Activated naive CD4-positive, alpha-beta T cell treated with anti-CD3 and anti-CD28 coated beads, Interleukin-2, amount 50 U/mL, for 24 hours (primary cell): ENCODE measurements around the gene NSMCE4A.
"Not testable (repeated sequence)": the region's sequence is repeated elsewhere in the genome, so short reads cannot be mapped to it uniquely, and the experiment has no call there.

Experiments used
- H3K27ac Mint-ChIP-seq: one replicate; pipeline ENCODE4 v1.8.0; 2021; ENCODE audit warnings: mild to moderate bottlenecking, mixed read lengths
- H3K27me3 Mint-ChIP-seq: one replicate; pipeline ENCODE4 v1.8.0; 2021; ENCODE audit warnings: mixed read lengths
- H3K36me3 Mint-ChIP-seq: one replicate; pipeline ENCODE4 v1.8.0; 2021; ENCODE audit warnings: mixed read lengths
- H3K4me1 Mint-ChIP-seq: one replicate; pipeline ENCODE4 v1.8.0; 2021; ENCODE audit warnings: mixed read lengths
- H3K4me3 Mint-ChIP-seq: one replicate; pipeline ENCODE4 v1.8.0; 2021; ENCODE audit warnings: mild to moderate bottlenecking, mixed read lengths
- H3K9me3 Mint-ChIP-seq: one replicate; pipeline ENCODE4 v1.8.0; 2021; ENCODE audit warnings: mixed read lengths

Gene NSMCE4A

DNA sequence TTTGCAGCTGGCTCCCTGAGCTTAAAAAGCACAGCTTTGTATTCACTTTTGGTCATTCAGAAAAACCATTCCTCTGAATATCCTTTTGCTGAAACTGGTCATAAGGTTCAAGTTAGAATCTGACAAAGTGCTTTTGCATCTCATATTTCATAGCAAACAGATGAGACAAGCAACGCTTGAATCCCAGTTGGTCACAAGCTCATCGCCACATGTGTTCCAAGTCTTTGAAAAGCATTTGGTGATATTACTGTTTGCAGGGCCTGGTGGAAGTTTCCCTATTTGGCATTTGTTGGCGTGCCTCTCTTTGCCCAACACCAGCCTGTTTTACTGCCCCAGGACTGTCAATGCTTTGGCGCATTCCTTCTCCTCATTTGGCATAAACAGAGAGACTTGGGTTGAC is 24.3 kb upstream of the NSMCE4A start:
- peaks cover 18% of the 10 kb centered on the region for H3K9me3 Mint-ChIP-seq
- no peak overlapping the region for H3K27ac Mint-ChIP-seq
- H3K27me3 Mint-ChIP-seq = peaks cover 7% of the 10 kb centered on the region
- H3K36me3 Mint-ChIP-seq = peaks cover 6% of the 10 kb centered on the region
- H3K4me1 Mint-ChIP-seq = no peaks in the 10 kb centered on the region
- no peak overlapping the region for H3K4me3 Mint-ChIP-seq

DNA sequence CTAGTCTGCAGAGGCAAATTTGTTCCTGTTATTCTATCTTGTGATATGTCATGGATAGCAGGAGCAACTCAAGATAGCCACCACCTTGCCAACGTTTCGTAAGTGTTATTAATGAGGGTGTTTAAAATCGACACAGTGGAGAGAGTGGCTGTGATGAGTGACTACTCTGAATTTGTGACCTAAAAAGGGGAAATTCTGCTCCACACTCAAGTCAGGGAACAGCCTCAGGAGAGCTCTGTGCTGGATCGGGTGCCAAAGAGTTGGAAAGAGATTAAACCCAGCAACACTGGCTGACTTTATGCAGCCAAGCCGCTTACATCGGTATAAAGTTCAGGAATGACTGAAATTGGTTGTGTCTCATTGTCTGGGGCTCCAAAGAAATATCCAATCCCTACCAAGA is 23.4 kb upstream of the NSMCE4A start:
- Mint-ChIP-seq H3K9me3 (peaks cover 17% of the 10 kb centered on the region), H3K36me3 (peaks cover 6% of the 10 kb centered on the region), H3K4me1 (no peaks in the 10 kb centered on the region), H3K27me3 (peaks cover 7% of the 10 kb centered on the region), H3K4me3 (no peak overlapping the region), H3K27ac (no peak overlapping the region)

DNA sequence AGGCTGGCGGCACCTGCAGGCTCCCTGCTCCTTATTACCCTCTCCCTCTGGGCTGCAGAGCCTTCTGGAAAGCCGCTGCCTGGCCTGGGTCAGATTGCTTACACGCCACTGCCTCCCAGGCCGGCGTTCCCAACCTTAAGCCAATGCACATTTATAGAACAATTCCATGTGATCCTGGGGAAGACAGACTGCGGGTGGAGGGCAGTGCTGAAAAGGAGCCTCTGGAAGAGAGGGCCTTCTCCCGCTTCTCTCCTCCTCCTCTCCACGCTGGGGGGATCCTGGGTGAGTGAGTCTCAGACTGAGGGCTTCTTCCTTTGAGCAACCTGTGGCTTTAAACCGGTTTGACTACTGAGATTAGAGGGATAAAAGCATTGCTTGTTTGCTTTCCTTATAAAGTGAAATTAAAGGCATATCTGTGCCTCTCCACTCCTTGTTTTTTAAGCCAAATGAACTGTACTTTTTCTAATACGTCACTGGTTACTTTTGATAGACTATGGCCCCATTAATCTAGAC is 19.5 kb upstream of the NSMCE4A start:
- Mint-ChIP-seq H3K27ac (no peak overlapping the region), H3K4me1 (no peaks in the 10 kb centered on the region), H3K36me3 (no peaks in the 10 kb centered on the region), H3K4me3 (no peak overlapping the region), H3K9me3 (peaks cover under 1% of the 10 kb centered on the region), H3K27me3 (peaks cover 9% of the 10 kb centered on the region)

DNA sequence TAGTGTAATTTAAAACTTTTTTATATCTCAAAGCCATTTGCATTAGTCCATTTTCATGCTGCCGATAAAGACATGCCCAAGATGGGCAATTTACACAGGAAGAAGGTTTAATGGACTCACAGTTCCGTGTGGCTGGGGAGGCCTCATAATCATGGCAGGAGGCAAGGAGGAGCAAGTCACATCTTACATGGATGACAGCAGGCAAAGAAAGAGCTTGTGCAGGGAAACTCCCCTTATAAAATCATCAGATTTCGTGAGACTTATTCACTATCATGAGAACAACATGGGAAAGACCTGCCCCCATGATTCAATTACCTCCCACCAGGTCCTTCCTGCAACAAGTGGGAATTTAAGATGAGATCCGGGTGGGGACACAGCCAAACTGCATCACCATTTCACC is 16.7 kb upstream of the NSMCE4A start:
- H3K9me3 Mint-ChIP-seq, H3K36me3 Mint-ChIP-seq, H3K4me3 Mint-ChIP-seq, H3K27ac Mint-ChIP-seq, H3K4me1 Mint-ChIP-seq: not testable (repeated sequence)
- H3K27me3 Mint-ChIP-seq = peaks cover 14% of the 10 kb centered on the region

DNA sequence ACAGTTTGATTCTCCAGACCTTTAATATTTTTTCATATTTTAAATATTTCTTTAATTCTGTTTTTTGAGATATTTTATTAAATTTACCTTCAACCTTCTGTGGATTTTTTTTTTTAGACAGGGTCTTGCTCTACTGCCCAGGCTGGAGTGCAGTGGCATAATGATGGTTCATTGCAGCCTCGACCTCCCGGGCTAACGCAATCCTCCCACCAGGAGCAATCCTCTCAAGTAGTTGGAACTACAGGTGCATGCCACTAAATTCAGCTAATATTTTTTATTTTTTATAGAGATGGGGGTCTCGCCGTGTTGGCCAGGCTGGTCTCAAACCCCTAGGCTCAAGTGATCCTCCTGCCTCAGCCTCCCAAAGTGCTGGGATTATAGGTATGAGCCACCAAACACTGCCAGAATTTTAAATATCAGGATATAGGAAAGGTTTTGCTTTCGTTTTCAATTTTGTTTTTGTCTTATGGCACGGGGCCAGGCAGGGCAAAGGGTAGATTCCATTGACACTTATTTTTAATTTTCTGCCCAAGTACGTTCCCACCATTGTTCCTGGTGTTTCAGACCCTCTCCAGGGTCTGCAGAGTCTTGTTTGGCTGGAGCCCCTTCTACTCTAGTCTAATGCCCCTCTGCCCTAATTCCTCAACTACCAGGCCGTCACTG is 15.1 kb upstream of the NSMCE4A start:
- Mint-ChIP-seq H3K9me3 (peaks cover 8% of the 10 kb centered on the region), H3K4me3 (no peak overlapping the region), H3K36me3 (peaks cover 4% of the 10 kb centered on the region), H3K27ac (no peak overlapping the region), H3K4me1 (no peaks in the 10 kb centered on the region), H3K27me3 (peaks cover 11% of the 10 kb centered on the region)

DNA sequence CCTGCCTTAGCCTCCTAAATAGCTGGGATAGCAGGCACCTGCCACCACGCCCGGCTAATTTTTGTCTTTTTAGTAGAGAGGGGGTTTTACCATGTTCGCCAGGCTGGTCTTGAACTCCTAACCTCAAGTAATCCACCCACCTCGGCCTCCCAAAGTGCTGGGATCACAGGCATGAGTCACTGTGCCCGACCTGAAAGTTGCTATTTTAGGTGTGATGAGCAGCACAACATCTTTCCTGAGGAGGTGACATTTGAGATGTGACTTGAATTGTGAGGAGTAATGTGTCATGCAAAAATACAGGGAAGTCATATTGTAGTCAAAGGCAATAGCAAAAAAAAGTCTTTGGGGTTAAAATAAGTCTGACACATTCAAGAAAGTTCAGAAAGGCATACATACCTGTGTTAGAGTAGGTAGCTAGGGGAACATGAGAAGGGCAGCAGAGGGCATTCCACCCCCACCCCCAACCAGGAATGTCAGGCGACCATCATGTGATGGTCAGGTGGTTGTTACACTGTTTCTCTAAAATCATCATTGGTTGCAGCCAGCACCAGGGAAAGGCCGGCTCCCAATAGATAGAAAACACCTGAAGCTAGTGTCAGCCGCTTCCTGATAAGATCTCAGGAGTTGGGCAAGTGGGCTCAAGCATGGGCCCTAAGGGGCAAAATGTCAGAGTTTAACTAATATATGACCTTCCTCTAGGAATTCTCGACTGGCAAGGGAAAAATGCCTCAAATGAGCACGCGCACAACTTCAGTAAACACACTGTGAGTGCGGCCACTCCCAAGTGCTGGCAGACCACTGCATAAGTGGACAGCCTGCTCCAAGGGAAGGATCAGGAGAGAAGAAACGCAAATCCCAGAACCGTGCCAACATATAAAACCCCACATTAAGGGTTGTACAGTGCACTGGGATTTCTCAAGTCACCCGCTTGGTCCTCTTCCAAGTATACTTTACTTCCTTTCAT is 13.6 kb upstream of the NSMCE4A start, which contains the start of gene TACC2:
Gene TACC2 (plus strand): TSS at position 803 of the 964 bp plus-strand sequence. CDS start 32,819 bp downstream, outside the sequence.
- Mint-ChIP-seq H3K27ac (no peak within 1 kb of the TSS), H3K9me3 (peaks cover 8% of the 10 kb centered on the region), H3K4me3 (no peak within 1 kb of the TSS), H3K4me1 (no peaks in the 10 kb centered on the region), H3K36me3 (peaks cover 9% of the 10 kb centered on the region), H3K27me3 (peaks cover 15% of the 10 kb centered on the region)

DNA sequence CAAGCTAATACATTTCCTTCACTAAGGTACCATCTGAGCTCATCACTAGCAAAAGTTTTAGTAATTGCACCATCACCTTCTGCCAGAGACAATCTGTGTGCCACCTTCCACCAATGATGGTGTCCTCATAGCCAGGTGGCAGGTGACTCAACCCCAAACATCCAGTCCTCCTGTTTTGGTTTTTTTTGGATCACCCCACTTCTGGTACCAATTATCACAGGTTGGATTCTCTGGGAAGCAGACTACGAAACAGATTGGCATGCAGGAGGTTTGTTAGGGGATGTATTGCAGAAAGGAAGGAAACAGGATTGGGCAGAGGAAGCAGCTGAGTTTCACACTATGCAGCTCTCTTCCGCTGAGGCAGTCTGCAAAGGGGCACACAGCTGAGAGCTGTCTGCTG is 9.4 kb upstream of the NSMCE4A start:
- no peaks in the 10 kb centered on the region for H3K4me1 Mint-ChIP-seq
- no peak overlapping the region for H3K4me3 Mint-ChIP-seq
- H3K27me3 Mint-ChIP-seq = peaks cover 13% of the 10 kb centered on the region
- H3K36me3 Mint-ChIP-seq = peaks cover 10% of the 10 kb centered on the region
- H3K9me3 Mint-ChIP-seq = peaks cover 8% of the 10 kb centered on the region
- H3K27ac Mint-ChIP-seq = no peak overlapping the region

DNA sequence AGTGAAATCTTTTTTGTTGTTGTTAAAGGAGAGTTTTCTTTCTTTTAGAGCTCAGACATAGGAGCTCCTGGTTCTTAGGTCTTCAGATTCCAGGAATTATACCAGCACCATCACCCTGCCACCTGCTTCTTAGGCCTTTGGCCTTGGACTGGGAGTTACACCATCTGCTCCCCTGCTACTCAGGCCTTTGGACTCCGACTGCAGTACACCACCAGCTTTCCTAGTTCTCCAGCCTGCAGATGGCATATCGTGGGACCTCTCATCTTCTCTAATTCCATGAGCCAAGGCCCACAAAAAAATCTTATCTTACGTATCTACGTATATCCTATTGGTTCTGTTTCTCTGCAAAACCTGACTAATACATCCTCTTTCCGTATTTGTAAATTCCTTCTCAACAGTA is 8.8 kb upstream of the NSMCE4A start:
- Mint-ChIP-seq H3K27me3 (peaks cover 12% of the 10 kb centered on the region), H3K9me3 (peaks cover 8% of the 10 kb centered on the region), H3K4me3 (no peak overlapping the region), H3K4me1 (no peaks in the 10 kb centered on the region), H3K27ac (no peak overlapping the region), H3K36me3 (peaks cover 10% of the 10 kb centered on the region)

DNA sequence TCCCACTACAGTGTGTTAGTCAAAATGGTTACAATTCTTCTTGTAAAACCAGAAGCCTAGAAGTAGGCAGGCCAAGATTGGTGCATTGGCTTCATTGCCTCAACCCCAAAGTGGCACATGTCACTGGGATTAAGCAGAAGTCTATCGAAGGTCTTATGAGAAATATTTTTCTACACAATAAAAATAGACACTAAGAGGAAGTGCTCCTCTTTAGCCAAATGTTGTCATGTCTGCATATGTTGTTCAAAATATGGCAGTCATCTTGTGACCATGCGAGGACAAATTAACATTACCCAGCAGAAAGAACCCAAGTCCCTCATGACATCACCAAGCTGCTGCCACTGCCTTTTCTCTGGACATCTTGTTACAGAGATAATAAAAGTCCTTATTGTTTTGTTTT is 6.3 kb upstream of the NSMCE4A start:
- Mint-ChIP-seq H3K36me3 (peaks cover 7% of the 10 kb centered on the region), H3K9me3 (peaks cover 1% of the 10 kb centered on the region), H3K4me1 (no peaks in the 10 kb centered on the region), H3K27ac (no peak overlapping the region), H3K27me3 (peaks cover 4% of the 10 kb centered on the region), H3K4me3 (no peak overlapping the region)

DNA sequence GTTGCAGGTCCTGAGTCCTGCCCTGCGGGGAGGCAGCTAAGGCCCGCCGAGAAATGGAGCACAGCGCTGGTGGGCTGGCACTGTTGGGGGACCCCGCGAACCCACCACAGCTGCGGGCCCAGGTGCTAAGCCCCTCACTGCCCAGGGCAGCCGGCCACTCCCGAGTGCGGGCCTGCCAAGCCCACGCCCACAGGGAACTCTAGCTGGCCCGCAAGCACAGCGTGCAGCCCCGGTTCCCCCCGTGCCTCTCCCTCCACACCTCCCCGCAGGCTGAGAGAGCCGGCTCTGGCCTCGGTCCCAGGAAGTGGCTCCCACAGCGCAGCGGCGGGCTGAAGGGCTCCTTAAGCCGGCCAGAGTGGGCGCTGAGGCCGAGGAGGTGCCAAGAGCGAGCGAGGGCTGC is 3.5 kb upstream of the NSMCE4A start:
- Mint-ChIP-seq H3K27me3 (no peaks in the 10 kb centered on the region), H3K36me3 (peaks cover 1% of the 10 kb centered on the region), H3K4me1 (peaks cover 6% of the 10 kb centered on the region), H3K27ac (no peak overlapping the region), H3K9me3 (no peaks in the 10 kb centered on the region), H3K4me3 (no peak overlapping the region)

DNA sequence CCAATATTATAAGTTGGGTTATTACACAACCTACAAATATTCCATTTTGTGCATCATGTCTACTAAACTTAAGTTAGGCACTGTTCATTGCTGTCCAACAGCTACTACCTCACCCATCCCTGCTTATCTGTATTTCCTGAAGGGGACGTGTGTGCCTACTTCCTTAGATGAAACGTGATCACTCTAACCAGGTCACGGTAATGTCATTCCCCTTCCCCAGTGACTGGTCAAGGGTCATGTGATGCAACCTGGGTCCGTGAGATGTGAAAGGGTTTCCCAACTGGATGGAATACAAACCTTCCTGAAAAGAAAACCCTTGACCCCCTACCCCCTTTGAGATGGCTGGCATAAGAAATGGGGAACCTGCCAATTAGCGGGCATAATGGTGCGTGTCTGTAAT is 1.6 kb upstream of the NSMCE4A start:
- Mint-ChIP-seq H3K27me3 (no peaks in the 10 kb centered on the region), H3K36me3 (peaks cover 6% of the 10 kb centered on the region), H3K4me3 (no peak overlapping the region), H3K4me1 (peaks cover 21% of the 10 kb centered on the region), H3K27ac (no peak overlapping the region), H3K9me3 (no peaks in the 10 kb centered on the region)

DNA sequence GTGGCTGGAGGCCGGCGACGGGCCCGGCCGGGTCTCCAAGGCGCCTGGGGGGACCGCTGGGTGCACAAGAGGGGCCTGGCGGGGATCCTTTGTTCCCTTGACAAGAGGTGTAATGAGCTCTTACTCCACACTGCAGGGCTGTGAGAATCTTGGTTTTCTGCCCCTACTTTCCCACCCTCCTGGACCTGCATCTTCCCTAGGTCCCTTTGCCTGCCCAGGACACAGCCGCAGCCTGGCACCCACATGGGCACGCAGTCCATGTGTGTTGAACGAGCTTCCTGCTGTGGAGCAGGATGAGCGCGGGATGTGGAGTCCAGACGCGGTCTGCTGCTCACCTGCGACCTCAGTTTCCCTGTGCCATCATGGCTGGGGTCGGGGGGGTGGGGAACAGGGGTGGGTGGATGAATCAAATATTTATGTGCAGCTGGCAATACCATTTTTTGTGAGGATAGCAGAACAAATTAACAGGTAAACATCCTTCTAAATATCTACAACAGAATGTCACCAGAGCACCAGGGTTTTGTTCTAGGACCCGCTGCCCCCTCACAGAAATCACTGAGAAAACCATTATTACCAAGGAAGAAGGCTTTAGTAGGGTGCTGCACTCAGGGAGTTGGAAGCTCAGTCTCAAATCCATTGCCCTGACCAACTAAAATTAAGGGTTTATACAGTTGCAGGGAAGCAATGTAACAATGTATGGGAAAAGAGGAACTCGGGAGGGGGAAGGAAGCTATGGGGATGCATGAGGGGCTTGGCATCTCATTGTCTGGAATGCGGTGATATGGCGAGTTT is 474 bp upstream of the NSMCE4A start:
- Mint-ChIP-seq H3K9me3 (no peaks in the 10 kb centered on the region), H3K4me1 (peaks cover 25% of the 10 kb centered on the region), H3K27me3 (no peaks in the 10 kb centered on the region), H3K27ac (peak overlapping the region; percentile 41), H3K4me3 (peak overlapping the region; percentile 73), H3K36me3 (peaks cover 8% of the 10 kb centered on the region)

DNA sequence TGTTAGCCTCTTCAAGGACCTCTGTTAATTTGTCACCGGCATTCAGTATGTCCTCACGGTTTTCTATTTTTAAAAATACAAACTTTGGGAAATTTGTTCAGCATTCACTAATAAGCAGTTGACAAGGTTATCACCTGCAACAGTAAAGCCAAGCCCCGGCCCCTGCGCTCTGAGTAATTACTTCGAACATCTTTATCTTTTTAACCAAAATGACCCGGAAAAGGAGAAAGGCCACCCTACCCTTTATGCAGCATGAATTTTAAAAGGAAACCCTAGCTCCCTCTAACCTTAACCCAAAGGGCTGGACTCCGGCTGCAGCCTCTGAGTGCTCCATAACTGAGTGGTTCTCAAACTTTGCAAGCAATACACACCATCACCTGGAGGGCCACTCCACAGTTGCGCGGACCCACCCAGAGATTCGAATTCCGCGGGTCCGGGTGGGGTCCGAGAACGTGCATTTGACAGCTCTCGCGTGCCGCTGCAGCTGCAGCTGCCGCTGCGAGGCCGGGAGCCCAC is 940 bp downstream of the NSMCE4A start:
- Mint-ChIP-seq H3K9me3 (no peaks in the 10 kb centered on the region), H3K27me3 (no peaks in the 10 kb centered on the region), H3K27ac (peak overlapping the region; percentile 23), H3K36me3 (peaks cover 8% of the 10 kb centered on the region), H3K4me1 (peaks cover 25% of the 10 kb centered on the region), H3K4me3 (peak overlapping the region; percentile 90)

DNA sequence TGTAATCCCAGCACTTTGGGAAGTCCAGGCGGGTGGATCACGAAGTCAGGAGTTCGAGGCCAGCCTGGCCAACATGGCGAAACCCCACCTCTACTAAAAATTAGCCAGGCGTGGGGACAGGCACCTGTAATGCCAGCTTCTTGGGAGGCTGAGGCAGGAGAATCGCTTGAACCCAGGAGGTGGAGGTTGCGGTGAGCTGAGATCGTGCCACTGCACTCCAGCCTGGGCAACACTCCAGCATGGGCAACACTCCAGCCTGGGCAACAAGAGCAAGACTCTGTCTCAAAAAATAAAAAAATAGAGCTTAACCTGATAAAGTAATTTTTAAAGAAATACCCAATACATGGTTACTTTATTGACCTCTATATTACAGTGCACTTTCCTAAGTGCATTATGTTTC is 5.9 kb downstream of the NSMCE4A start:
- Mint-ChIP-seq H3K4me1 (peaks cover 21% of the 10 kb centered on the region), H3K36me3 (peaks cover 13% of the 10 kb centered on the region)
- H3K27me3 Mint-ChIP-seq, H3K27ac Mint-ChIP-seq, H3K9me3 Mint-ChIP-seq, H3K4me3 Mint-ChIP-seq: not testable (repeated sequence)

DNA sequence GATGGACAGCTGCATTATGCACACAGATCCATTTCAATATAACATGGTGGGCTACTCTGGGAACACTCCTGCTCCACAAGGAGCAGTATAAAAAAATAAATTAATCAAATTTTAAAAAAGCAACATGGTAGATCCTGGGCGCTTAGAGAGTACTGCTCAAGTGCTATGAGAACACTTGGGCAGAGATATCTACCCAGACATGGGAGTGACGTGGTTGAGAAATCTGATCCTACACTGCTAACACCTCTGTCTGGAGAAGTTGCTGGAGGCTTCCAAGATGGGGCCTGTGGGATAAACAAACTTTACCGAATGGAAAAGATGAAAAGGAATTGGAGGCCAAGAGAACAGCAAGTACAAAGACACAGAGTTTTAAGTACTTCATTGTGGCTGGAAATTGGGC is 9.0 kb downstream of the NSMCE4A start:
- H3K36me3 Mint-ChIP-seq = peaks cover 8% of the 10 kb centered on the region

More for the DNA sequence above, 9.0 kb downstream of the NSMCE4A start:
- Mint-ChIP-seq H3K27me3 (no peaks in the 10 kb centered on the region), H3K9me3 (no peaks in the 10 kb centered on the region), H3K4me3 (no peak overlapping the region), H3K4me1 (no peaks in the 10 kb centered on the region), H3K27ac (no peak overlapping the region)
